NCI-H748 (cell line): ENCODE results near the gene CCDC61.
A peak's percentile ranks its signal among the peaks of the same experiment; 100 is the strongest.

Source experiments
- DNase-seq: peaks from one replicate; lab custom pipeline; 2025; ENCODE audit not compliant: unreplicated experiment; lab: John Stamatoyannopoulos, UW

CCDC61 gene

DNA sequence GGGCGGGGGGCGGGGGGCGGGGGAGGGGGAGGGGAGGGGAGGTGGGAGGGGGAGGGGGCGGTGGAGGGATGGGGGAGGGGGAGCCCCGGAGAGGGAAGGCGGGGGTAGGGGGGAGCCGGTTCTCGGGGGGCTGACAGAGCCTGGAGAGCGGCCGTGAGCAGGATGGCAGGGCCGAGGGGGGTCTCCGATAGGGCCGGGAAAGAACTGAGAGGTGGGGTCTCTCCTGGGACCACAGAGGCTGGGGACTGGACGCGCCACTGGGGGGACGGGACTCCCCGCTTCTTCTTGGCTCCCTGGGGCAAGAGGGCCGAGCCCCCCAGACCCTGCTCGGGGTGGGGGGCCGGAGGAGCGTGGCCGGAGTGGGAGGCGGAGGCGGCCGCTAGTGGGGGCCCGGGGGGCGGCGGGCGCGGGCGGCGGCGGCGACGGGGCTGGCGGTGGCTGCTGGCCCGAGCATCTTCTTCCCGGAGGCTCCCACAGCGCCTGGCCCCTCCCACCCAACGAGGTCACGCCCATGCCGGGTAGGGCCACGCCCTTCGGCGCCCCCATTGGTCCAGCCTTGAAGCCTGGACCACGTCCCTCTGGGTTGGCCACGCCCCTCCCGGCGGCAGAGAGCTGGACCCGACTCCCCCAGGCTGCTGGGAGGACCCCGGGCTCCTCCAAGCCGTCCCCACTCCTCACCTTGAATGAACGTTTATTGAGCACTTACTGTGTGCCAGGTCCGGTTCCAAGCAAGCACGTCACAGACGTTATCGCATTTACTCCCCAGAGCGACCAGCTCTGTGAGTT lies 21.5 kb upstream of the CCDC61 start, which contains the start of gene NOVA2:
Gene NOVA2 (minus strand): TSS at position 313 of the 786 bp plus-strand sequence. CDS start 514 bp downstream, outside the sequence.
- DNase-seq: peak; percentile 94

DNA sequence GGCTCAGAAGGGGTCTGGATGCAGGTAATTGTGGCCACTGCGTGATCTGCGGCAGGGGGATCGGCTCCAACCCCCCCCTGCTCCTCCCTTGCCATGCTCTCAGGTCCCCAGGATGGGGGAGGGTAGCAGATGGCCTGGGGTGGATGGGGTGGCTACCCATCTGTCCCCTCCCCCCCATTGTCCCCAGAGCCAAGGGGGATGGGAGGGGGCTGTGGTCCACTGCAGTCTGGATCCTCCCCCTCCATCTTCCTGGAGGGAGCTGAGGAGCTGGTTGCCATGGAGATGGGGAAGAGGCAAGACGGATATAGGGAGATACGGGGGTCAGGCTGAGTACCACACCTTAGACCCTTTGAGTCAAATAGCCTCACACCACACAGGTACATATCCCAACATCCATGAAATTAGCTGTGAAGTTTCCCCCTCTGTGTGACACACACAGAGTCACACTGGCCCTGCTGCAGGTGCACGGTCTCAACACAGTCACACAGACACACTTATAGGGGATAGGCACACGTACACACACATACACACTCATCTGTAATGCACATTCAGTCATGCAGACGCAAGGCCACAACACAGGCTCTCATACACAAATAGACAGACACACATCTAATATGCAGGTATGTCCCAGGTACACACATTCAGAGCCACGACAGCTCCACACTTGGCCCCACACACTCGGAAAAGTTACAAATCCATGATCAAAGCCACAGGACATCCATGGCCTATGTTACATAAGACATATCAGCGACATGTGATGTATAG lies 19.8 kb upstream of the CCDC61 start:
- peak; percentile 21 for DNase-seq

DNA sequence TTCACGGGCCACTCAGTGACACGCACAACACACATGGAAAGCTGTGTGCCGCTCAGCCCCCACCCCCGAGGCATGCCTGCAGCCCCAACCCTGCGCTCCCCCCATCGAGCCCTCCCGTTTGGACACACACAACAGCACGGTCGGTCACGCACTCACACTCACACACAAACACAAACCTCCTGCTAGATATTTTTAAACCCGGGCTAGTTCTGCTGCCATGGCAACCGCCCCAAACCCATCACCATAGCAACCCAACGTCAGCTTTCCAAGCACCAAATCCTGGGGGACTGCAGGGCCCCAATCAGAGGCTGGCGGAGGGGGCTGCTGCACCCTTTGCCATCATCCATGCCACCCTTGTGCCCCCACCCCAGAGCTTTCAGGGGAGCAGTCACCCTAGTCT lies 19.1 kb upstream of the CCDC61 start:
- DNase-seq: peak; percentile 63

DNA sequence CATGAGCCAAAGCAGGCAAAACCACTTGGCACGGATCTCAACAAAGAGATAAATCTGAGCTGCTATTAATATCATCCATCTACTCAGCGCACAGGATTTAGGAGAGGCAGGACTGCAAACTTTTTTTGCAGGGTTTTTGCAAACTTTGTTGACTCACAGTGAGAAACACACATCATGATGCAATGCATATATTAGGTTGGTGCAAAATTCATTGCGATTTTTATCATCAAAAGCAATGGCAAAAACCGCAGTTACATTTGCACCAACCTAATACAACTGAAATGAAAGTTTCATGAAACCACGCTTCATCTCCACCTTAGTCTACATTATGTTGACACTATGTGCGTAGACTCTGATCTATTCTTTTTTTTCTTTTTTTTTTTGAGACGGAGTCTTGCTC lies 17.1 kb upstream of the CCDC61 start:
- DNase-seq: no peak

DNA sequence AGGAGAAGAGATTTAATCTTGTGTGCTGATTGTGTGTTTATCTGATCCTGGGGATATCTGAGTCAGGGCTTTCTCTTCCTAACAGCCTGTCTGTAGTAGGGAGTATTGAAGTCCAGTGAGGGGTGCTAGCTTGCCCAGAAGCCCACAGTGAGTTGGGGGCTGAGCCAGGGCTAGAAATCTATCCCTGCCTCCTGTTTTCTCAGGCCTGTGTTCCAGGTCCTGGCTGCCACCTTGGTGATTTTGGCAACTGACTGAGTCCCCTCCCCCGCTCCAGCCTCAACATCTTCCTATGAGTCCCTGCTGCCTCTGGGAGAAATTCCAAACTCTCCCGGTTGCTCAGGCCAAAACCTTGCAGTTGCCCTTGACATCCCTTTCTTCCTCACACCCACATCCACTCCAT lies 13.9 kb upstream of the CCDC61 start:
- DNase-seq: no peak

DNA sequence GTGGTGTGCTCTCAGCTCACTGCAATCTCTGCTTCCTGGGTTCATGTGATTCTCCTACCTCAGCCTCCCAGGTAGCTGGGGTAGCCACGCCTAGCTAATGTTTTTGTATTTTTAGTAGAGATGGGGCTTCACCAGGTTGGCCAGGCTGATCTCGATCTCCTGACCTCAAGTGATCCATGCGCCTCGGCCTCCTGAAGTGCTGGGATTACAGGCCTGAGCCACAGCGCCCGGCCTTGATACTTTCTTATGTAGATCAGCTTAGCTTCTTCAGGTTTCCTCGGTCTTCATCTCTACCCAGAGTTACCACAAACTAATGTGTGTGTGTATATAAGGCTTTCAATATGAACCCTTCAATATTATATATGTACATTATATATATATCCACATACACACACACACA lies 9.9 kb upstream of the CCDC61 start:
- no peak for DNase-seq

DNA sequence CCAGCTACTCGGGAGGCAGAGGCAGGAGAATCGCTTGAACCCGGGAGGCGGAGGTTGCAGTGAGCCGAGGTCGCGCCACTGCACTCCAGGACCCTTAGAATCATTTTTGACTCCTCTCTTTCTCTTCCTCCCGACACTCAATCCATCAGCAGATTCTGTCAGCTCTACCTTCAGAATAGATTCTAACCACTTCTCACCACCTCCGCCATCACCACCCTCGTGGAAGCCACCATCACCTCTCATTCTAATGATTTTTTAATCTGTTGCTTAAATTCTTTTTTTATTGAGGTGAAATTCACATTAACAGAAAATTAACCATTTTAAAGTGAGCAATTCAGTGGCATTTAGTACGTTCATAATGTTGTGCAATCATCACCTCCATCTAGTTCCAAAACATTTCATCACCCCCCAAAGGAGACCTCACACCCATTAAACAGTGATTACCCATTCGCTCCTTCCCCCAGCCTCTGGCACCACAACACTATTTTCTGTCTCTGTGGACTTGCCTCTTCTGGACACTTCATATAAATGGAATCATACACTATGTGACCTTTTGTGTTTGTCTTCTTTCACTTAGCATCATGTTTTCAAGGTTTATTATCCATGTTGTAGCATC lies 5.0 kb upstream of the CCDC61 start:
- DNase-seq: no peak

DNA sequence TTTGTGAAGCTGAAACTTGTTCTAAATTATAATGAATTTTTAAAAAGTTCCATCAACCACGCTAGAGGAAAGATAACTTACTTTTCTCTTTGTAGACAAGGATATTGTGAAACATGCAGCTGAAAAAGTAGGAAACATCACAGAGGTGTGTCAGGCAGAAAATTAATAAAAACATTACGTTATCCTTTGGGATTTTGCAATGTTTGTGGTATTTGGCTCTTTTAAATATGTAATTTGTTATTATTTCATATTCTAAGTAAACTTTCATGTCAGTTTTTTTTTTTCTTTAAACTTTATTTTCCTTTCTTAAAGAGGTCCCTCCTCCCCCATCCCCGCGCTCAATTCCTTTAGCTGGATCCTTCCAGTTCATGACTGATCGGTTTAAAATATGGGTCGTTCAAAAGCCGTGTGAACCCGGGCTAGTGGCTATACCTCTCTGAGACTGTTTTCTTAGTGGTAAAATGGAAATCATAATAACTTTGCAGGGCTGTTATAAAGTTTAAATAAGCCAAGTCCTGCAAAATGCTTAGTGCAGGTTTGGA lies 740 bp upstream of the CCDC61 start:
- no peak for DNase-seq

- peak; percentile 32 for DNase-seq
These were observed 583 bp downstream of the CCDC61 start for GRCh38 chr19:45995715-45996385.

DNA sequence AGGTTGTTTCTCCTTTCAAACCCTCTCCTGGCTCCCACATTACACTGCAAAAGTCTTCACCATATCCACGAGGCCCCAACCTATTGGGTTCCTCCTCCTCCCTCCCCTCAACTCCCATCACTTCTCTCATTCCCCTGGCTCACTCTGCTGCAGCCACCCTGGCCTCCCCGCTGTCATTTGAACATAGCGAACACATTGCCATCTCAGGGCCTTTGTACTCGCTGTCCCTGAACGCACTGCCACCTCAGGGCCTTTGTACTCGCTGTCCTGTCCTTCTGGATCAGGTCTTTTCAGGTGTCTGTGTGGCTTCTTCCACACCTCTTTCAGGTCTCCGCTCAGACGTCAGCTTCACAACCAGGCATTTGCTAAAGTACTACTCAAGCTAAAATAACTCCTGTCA lies 1.7 kb downstream of the CCDC61 start:
- no peak for DNase-seq

DNA sequence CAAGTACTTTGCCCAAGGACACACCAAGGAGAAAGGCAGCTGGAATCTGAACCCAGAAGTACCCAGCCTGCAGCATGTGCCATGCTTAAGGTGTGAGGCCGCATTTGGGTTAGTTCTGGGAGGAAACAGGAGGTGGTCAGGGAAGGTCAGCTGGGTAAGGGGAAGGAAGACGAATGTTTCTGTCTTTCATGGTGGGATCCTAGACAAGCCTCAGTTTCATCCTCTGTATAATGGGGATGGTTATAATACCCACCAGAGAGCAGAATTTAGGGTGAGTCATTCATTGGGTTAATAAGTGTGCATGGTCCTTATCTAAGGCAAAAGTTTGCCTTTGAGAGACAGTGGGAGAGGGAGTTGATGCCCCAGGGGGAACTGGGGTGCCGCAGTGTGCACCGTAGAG lies 3.6 kb downstream of the CCDC61 start:
- no peak for DNase-seq

GRCh38 chr19:45999653-46000121 lies 4.4 kb downstream of the CCDC61 start:
- DNase-seq: peak; percentile 50

DNA sequence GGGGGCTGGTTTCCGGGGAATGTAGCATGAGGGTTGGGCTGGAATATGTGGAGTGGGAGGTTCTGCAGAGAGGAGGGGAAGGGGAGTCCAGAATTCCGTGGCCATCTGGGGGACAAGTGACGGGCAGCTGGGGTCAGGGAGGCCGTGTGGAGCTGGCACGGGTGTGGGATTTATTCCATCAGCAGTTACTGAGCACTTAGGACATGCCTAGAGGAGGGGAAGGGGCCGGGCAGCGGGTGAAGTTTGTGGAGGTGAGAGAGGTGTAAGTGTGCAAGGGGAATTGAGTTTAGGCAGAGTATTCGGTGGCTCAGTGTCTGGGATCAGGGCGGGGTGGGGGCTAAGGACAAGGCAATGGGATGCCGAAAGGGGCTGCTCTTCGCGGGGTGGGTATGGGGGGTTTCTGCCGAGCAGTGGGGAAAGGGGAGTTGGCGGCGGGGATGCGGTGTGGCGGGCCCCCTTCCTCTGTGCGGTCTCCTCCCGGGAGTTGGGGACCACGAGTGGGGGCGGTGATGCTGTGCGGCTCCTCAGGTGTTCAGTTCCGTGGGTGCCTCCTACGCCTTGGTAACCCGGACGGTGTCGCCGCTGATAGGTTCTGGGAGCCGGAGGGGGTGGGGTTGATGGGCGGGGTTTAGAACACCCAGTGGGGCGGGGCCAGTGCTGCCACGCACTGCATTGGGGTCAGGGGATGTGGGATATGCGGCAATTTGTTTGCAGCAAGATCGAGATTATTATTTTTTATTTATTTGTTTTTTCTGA lies 5.4 kb downstream of the CCDC61 start:
- peak; percentile 86 for DNase-seq

DNA sequence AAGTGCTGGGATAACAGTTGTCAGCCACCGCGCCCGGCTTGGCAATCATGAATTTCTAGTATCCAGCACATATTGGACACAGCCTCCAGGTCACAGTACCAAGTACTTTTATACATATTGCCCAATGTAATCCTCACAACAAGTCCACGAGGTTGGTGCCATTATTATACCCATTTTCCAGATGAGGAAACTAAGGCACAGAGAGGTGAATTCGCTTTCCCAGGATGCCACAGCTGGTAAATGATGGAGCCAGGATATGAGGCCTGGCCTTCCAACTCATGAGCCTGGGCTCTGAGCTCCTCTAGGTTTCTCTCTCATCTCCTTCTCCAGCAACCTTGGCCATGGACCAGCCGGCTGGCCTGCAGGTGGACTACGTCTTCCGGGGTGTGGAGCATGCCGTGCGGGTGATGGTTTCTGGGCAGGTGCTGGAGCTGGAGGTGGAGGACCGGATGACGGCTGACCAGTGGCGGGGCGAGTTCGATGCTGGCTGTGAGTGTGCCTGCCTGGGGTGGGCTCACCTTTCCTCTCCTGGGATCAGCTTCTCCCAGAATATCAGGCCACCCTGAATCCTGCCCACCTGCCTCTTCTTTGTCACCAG lies 7.5 kb downstream of the CCDC61 start:
- no peak for DNase-seq

- no peak for DNase-seq
These were observed 11.1 kb downstream of the CCDC61 start for GRCh38 chr19:46006411-46006810.

GRCh38 chr19:46009530-46010510 lies 14.6 kb downstream of the CCDC61 start:
- DNase-seq: peak; percentile 72

DNA sequence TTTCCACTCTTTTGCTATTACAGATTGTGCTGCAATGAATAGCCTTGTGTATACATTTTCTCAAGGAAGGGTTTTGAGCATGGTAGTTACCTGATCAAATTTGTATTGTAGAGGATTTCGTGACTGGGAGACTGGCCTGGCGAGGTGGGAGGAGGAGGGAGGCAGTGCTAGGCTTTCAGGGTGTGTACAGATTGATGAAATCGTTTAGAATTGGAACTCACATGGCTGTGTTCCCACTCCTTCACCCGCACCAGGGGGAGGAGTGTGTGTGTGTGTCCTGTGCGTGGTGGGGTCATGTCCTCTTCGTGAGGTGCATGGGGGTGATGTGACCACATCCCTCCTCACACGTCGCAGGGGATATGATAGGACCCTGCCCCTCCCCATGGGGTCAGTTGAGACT lies 19.3 kb downstream of the CCDC61 start:
- DNase-seq: peak; percentile 62

DNA sequence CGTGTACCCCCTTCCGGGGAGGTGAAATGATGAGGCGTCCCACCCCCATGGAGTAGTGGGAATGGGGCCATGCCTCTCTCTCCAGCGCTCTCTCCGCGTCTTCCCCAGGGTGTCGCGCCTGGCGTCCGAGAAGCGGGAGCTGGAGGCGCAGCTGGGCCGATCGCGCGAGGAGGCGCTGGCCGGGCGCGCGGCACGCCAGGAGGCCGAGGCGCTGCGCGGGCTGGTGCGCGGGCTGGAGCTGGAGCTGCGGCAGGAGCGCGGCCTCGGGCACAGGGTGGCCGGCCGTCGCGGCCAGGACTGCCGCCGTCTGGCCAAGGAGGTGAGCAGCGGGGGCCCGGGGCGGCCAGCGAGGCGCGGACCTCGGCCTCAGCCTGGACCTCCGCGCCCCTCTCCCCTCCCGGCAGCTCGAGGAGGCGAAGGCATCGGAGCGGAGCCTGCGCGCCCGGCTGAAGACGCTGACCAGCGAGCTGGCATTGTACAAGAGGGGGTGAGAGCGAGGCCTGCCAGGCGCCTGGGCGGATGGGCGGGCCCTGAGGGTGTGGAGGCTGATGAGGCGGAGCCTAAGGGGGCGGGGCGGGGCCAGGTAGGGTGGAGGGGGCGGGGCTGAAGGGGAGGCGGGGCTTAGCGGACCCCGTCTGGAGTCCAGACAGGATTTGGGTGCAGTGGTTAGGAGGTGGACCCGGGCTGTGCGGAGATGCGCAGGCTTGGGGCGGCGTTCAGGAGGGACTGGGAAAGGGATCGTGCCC lies 19.8 kb downstream of the CCDC61 start:
- peak; percentile 96 for DNase-seq
